ENCODE results near the gene DRC3.
"Not testable (repeated sequence)": the region's sequence is repeated elsewhere in the genome, so short reads cannot be mapped to it uniquely, and the experiment has no call there.

Gene DRC3

GRCh38 chr17:17994271-17995069 is 21.8 kb downstream of the DRC3 start:
- peak; percentile 24 for DNase-seq (ENCODE audit: low spot score)

- not testable (repeated sequence) for DNase-seq (ENCODE audit: low spot score)
Measured at GRCh38 chr17:17995887-17996286, 23.2 kb downstream of the DRC3 start.

GRCh38 chr17:17998934-17999333 is 26.3 kb downstream of the DRC3 start:
- DNase-seq (ENCODE audit: low spot score) = no peak

- DNase-seq (ENCODE audit: low spot score) = no peak
Measured at GRCh38 chr17:17999364-18000029, 26.8 kb downstream of the DRC3 start.

- DNase-seq (ENCODE audit: low spot score) = no peak
Measured at GRCh38 chr17:18000030-18000408, 27.4 kb downstream of the DRC3 start.

DNA sequence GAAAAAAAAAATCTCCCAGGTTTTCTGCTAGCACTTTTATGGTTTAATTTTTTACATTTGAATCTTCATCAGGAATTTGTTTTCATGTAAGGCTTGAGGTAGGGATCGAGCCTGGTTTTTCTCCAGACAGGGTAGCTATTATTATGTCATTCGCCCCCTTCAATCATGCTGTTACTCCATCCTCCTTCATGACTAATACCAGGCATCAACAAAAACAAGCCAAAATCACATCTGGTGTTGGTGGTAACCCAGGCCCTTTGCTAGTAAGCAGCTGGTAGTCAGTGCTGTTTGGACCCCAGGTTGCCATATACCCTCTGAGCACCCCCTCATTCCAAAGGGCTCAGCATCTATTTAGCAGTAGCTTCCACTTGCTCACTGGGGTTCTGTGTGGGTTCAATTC is 29.5 kb downstream of the DRC3 start:
- DNase-seq (ENCODE audit: low spot score) = no peak

DNA sequence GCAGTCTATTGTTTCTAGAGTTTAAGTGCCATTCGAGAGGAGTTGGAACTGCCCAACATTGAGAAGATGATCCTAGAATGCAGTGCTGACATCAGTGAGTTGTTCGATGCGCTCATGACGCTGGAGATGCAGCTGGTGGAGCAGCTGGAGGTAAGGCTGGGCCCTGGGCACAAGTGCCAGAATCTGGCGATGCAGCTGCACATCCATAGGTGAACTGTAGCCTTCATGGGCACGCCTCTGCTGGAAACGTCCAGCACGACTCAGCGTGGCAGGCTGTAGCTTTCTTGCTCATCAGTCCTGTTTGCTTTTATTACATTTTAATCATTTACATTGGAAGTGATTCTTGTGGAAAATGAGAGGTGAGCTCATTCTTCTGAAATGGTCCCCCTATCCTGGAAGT is 31.7 kb downstream of the DRC3 start:
- DNase-seq (ENCODE audit: low spot score) = no peak

GRCh38 chr17:18004884-18005305 is 32.2 kb downstream of the DRC3 start:
- DNase-seq (ENCODE audit: low spot score) = no peak

- no peak for DNase-seq (ENCODE audit: low spot score)
Measured at GRCh38 chr17:18005496-18005895, 32.8 kb downstream of the DRC3 start.

GRCh38 chr17:18006495-18007239 is 34.0 kb downstream of the DRC3 start:
- no peak for DNase-seq (ENCODE audit: low spot score)

- DNase-seq (ENCODE audit: low spot score) = no peak
Measured at GRCh38 chr17:18008496-18009268, 36.0 kb downstream of the DRC3 start.

GRCh38 chr17:18009609-18010420 is 37.2 kb downstream of the DRC3 start:
- no peak for DNase-seq (ENCODE audit: low spot score)

GRCh38 chr17:18011286-18011685 is 38.6 kb downstream of the DRC3 start:
- no peak for DNase-seq (ENCODE audit: low spot score)

GRCh38 chr17:18014006-18014405 is 41.3 kb downstream of the DRC3 start:
- no peak for DNase-seq (ENCODE audit: low spot score)

DNA sequence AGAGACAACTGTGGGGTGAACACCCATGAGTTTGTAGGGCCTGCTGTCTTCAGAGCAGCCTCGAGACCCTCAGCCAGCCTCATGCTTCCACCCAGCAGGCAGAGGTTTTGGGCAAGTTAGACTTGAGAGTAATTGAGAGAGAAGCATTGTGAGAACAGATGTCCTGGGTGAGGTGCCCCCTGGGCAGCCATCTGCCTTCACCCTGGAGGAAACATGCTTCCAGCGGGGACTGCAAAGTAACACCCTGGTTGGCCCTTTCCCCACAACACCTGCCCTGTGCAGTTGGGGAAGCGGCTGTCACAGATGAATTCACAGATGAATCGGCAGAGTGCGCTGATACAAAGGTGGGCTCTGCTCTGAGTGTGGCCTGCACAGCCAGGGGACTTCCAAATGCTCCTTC is 42.9 kb downstream of the DRC3 start:
- DNase-seq (ENCODE audit: low spot score) = no peak

DNA sequence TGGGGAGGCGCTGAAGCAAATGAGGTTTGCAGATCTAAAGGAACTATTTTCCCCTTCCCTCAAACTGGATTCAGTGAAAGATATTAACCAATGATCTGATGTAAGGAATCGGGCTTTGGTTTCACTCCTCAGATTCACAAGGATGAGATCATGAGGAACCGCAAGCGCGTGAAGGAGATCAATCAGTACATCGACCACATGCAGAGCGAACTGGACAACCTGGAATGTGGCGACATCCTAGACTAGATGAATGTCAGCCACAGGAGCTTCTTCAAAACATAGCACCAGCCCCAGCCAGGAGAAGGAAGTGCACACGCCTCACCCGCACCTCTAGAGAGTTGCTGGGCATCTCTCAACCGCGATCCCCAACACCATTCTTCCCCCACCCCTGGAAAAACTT is 43.8 kb downstream of the DRC3 start:
- no peak for DNase-seq (ENCODE audit: low spot score)

DNA sequence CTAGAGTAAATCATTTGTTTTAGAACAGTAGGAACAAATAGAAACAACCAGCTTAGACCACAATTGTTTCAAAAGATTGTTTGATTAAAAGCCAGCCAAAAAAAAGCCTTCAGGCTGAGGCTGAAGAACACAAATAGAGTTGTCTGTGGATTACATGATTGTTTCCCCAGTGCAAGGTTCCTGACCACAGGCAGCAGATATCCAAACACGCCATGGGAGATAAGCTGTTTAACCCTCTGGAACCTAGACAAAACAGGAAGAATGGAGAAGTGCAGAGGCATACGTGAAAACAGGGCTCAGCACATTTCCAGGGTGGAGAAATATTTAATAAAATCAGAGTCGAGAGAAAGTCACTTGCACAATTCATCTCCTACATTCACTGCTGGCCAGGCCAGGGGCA is 45.3 kb downstream of the DRC3 start:
- no peak for DNase-seq (ENCODE audit: low spot score)

- DNase-seq (ENCODE audit: low spot score) = no peak
Measured at GRCh38 chr17:18018411-18018921, 45.8 kb downstream of the DRC3 start.

- no peak for DNase-seq (ENCODE audit: low spot score)
Measured at GRCh38 chr17:18019838-18020154, 47.1 kb downstream of the DRC3 start.

DNA sequence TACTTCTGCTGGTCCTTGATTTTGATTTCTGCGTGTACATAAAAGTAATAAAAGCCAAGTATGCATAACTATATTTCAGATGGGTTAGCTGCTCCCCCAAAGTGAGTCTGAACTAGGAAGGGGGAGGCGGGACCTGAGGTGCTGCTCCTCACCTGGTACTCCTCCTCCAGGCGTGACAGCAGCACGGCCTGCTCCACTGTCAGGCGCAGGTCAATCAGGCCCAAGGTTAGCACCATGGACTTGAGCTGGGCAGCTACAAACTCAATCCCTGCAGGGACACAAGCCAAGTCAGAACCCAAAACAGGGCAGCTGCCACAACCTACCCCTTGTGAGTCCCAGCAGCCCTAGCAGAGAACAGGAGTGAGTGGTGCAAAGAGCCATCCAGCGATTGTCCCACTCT is 48.3 kb downstream of the DRC3 start:
- no peak for DNase-seq (ENCODE audit: low spot score)

DNA sequence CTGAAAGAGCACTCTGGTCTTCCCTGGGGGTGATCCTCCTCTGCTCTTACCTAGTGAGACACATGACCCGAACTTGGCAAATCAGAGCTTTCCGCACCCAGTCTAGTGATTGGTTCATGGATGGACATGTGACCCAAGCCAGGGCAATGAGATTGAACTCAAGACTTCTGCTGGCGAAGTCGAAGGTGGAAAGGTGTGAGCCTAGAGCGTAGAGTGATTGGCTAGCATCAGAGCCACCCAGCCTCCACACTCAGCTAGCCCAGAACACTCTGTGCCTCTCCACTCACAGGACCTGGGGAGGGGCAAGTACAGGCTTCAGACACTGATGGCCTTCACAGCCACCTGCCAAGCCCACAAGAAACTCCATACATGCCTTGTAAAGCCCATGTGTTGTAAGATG is 48.7 kb downstream of the DRC3 start:
- no peak for DNase-seq (ENCODE audit: low spot score)
